ENCODE data around the gene GTSE1.
"Not testable (repeated sequence)": the region's sequence is repeated elsewhere in the genome, so short reads cannot be mapped to it uniquely, and the experiment has no call there.

The GTSE1 gene

GRCh38 chr22:46292732-46293131 is 3.9 kb upstream of the GTSE1 start:
- DNase-seq (ENCODE audit: low spot score): no peak

- DNase-seq (ENCODE audit: low spot score): no peak
Measured at GRCh38 chr22:46293577-46294260, 3.0 kb upstream of the GTSE1 start.

- DNase-seq (ENCODE audit: low spot score): no peak
Measured at GRCh38 chr22:46294784-46295183, 1.9 kb upstream of the GTSE1 start.

GRCh38 chr22:46295277-46295971 is 1.2 kb upstream of the GTSE1 start:
- no peak for DNase-seq (ENCODE audit: low spot score)

- peak; percentile 41 for DNase-seq (ENCODE audit: low spot score)
Measured at GRCh38 chr22:46297151-46297812, 612 bp downstream of the GTSE1 start.

GRCh38 chr22:46299101-46299500 is 2.4 kb downstream of the GTSE1 start:
- DNase-seq (ENCODE audit: low spot score): no peak

GRCh38 chr22:46300491-46300890 is 3.8 kb downstream of the GTSE1 start:
- DNase-seq (ENCODE audit: low spot score): no peak

GRCh38 chr22:46303347-46303965 is 6.8 kb downstream of the GTSE1 start:
- DNase-seq (ENCODE audit: low spot score): no peak

GRCh38 chr22:46308283-46308988 is 11.8 kb downstream of the GTSE1 start:
- DNase-seq (ENCODE audit: low spot score): no peak

GRCh38 chr22:46309526-46310085 is 12.9 kb downstream of the GTSE1 start:
- no peak for DNase-seq (ENCODE audit: low spot score)

- DNase-seq (ENCODE audit: low spot score): no peak
Measured at GRCh38 chr22:46312056-46312455, 15.4 kb downstream of the GTSE1 start.

- not testable (repeated sequence) for DNase-seq (ENCODE audit: low spot score)
Measured at GRCh38 chr22:46312848-46313247, 16.2 kb downstream of the GTSE1 start.

- no peak for DNase-seq (ENCODE audit: low spot score)
Measured at GRCh38 chr22:46315976-46316375, 19.3 kb downstream of the GTSE1 start.

- no peak for DNase-seq (ENCODE audit: low spot score)
Measured at GRCh38 chr22:46317646-46318045, 21.0 kb downstream of the GTSE1 start.

- no peak for DNase-seq (ENCODE audit: low spot score)
Measured at GRCh38 chr22:46318576-46318975, 21.9 kb downstream of the GTSE1 start.

GRCh38 chr22:46319319-46319718 is 22.6 kb downstream of the GTSE1 start:
- no peak for DNase-seq (ENCODE audit: low spot score)

- no peak for DNase-seq (ENCODE audit: low spot score)
Measured at GRCh38 chr22:46320166-46320710, 23.6 kb downstream of the GTSE1 start.

- no peak for DNase-seq (ENCODE audit: low spot score)
Measured at GRCh38 chr22:46320716-46321386, 24.2 kb downstream of the GTSE1 start.

GRCh38 chr22:46322711-46323110 is 26.0 kb downstream of the GTSE1 start:
- no peak for DNase-seq (ENCODE audit: low spot score)

- no peak for DNase-seq (ENCODE audit: low spot score)
Measured at GRCh38 chr22:46323162-46323561, 26.5 kb downstream of the GTSE1 start.

All from SK-N-DZ (cell line).